ELR (cell line): Measurements from ENCODE around the gene DLGAP1.
"Not testable (repeated sequence)": the region's sequence is repeated elsewhere in the genome, so short reads cannot be mapped to it uniquely, and the experiment has no call there.

Experiments used
- DNase-seq: peaks from one replicate; pipeline ENCODE4 v3.0.0-alpha.2; 2015; ENCODE audit warnings: low read depth

Gene DLGAP1

GRCh38 chr18:3620146-3621119, 834.7 kb downstream of the DLGAP1 start:
- no peak for DNase-seq

GRCh38 chr18:3619746-3620145, 835.4 kb downstream of the DLGAP1 start:
- no peak for DNase-seq

GRCh38 chr18:3619222-3619621, 835.9 kb downstream of the DLGAP1 start:
- no peak for DNase-seq

GRCh38 chr18:3616744-3617143, 838.4 kb downstream of the DLGAP1 start:
- no peak for DNase-seq

- no peak for DNase-seq
Measured at GRCh38 chr18:3616142-3616541, 839.0 kb downstream of the DLGAP1 start.

GRCh38 chr18:3615374-3615985, 839.6 kb downstream of the DLGAP1 start:
- DNase-seq, result no peak

- DNase-seq, result no peak
Measured at GRCh38 chr18:3612315-3612714, 842.8 kb downstream of the DLGAP1 start.

GRCh38 chr18:3611313-3612090, 843.6 kb downstream of the DLGAP1 start:
- DNase-seq, result no peak

- peak; percentile 53 for DNase-seq
Measured at GRCh38 chr18:3610813-3611212, 844.3 kb downstream of the DLGAP1 start.

- DNase-seq, result no peak
Measured at GRCh38 chr18:3610188-3610708, 844.9 kb downstream of the DLGAP1 start.

- no peak for DNase-seq
Measured at GRCh38 chr18:3608488-3608887, 846.6 kb downstream of the DLGAP1 start.

GRCh38 chr18:3608099-3608453, 847.0 kb downstream of the DLGAP1 start:
- not testable (repeated sequence) for DNase-seq

- DNase-seq, result no peak
Measured at GRCh38 chr18:3607309-3608098, 847.6 kb downstream of the DLGAP1 start.

- DNase-seq, result not testable (repeated sequence)
Measured at GRCh38 chr18:3606863-3607262, 848.2 kb downstream of the DLGAP1 start.

GRCh38 chr18:3605954-3606443, 849.1 kb downstream of the DLGAP1 start:
- DNase-seq, result peak; percentile 75

- DNase-seq, result peak; percentile 48
Measured at GRCh38 chr18:3605486-3605952, 849.6 kb downstream of the DLGAP1 start.

GRCh38 chr18:3604498-3605408, 850.4 kb downstream of the DLGAP1 start:
- peak; percentile 97 for DNase-seq

GRCh38 chr18:3604235-3604497, 850.9 kb downstream of the DLGAP1 start:
- DNase-seq, result no peak

GRCh38 chr18:3603421-3604234, 851.5 kb downstream of the DLGAP1 start:
- peak; percentile 100 for DNase-seq
